NOMO-1 (cell line): ENCODE results near the gene WNT10A.

ENCODE experiments used
- DNase-seq, 2 experiments: peaks; one replicate each; lab custom pipeline; 2025; ENCODE audit not compliant: unreplicated experiment in 2 of 2; lab: John Stamatoyannopoulos, UW

Gene WNT10A

GRCh38 chr2:218892693-218893348 is 12.2 kb downstream of the WNT10A start:
- DNase-seq: peak; percentile 63 to 83

- DNase-seq: no peak
Measured at GRCh38 chr2:218893349-218894150, 12.9 kb downstream of the WNT10A start.

- DNase-seq: no peak
Measured at GRCh38 chr2:218894151-218894879, 13.7 kb downstream of the WNT10A start.

DNA sequence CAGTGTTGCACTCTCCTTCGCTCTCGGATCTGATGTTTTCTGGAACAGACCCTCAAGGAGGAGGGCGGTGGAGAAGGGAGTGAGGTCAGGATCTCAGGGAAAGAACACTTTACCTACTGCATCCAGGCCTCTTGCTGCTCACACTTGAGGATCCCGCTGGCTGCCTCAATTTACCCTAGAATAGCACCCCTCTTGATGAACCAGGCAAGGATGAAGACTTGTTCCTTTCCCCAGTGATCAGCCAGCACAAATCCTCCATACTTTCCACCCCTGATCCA is 14.2 kb downstream of the WNT10A start:
- DNase-seq: no peak

DNA sequence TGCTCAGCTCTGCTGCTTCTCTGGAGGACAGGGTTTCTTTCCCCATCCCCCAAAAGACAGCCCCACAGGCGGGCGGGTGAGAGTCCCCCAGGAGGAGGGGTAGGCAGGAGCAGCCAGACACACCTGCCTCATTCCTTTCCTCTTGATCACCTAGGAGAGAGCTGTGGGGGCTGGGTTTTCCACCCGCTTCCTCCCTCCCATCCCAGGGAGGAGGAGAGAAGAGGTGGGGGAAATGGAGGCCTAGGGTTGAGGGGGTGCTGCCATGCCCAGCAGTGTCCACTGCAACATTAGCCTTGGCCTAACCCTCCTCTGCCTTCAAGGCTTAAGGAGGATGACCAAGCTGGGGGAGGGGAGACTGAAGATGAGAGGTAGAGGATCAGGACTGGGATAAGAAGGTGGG is 14.7 kb downstream of the WNT10A start:
- DNase-seq: no peak

GRCh38 chr2:218895759-218896500 is 15.3 kb downstream of the WNT10A start:
- no peak for DNase-seq

GRCh38 chr2:218896501-218897393 is 16.1 kb downstream of the WNT10A start:
- peak in 1 of 2 experiments; percentile 16 for DNase-seq

DNA sequence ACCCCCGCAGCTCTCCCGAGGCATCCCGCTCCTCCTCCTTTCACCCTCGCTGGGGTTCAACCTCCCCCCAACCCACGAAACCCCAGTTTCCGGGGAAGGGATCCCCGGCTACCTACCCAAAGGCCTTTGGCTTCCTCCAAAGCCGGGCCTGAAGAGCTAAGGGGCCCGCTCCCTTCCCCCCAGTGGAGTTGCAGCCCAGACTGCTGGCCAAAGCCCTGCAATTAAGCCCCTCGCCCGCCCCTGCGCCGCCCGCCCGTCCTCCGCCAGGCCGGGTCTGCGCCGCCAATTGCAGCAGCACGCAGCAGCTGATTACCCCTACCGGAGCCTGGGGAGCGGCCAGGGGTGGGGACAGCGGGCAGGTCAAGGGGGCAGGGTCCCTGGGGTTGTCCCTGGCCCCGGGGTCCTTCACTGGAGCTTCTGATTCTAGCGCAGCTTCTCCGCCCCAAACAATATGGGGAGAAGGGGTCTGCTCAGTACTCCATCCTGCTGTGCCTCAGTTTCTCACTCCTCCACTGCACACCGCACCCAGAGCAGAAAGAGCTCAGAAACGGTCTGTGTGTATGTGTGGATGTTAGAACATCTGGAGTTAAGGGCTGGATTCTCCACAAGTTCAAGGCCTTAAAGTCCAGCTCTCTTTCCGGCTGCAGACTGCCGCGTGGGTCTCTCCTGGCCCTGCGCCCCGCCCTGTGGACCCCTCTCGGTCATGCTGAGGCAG is 16.9 kb downstream of the WNT10A start:
- no peak for DNase-seq

- DNase-seq: peak; percentile 53 to 55
Measured at GRCh38 chr2:218898109-218898878, 17.6 kb downstream of the WNT10A start.

- DNase-seq: no peak
Measured at GRCh38 chr2:218899147-218899546, 18.5 kb downstream of the WNT10A start.

GRCh38 chr2:218902427-218902826 is 21.8 kb downstream of the WNT10A start:
- no peak for DNase-seq

DNA sequence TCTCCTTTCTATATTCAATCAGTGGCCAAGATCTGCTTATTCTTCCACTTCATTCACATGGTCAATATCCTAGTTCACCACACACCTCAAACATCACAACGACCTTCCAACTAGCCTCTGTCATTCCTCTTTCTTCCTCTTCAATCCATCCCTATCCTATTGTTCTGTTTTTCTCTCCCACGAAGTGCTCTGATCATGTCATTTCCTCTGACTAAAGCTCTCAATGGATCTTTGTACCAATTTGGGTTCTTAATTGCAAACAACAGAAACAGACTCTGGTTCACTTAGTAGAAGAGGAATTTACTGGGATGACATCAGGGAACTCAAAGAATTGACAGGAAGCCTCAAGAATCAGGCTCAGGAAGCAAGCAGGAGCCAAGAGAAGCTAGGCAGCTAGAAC is 23.5 kb downstream of the WNT10A start:
- no peak for DNase-seq

DNA sequence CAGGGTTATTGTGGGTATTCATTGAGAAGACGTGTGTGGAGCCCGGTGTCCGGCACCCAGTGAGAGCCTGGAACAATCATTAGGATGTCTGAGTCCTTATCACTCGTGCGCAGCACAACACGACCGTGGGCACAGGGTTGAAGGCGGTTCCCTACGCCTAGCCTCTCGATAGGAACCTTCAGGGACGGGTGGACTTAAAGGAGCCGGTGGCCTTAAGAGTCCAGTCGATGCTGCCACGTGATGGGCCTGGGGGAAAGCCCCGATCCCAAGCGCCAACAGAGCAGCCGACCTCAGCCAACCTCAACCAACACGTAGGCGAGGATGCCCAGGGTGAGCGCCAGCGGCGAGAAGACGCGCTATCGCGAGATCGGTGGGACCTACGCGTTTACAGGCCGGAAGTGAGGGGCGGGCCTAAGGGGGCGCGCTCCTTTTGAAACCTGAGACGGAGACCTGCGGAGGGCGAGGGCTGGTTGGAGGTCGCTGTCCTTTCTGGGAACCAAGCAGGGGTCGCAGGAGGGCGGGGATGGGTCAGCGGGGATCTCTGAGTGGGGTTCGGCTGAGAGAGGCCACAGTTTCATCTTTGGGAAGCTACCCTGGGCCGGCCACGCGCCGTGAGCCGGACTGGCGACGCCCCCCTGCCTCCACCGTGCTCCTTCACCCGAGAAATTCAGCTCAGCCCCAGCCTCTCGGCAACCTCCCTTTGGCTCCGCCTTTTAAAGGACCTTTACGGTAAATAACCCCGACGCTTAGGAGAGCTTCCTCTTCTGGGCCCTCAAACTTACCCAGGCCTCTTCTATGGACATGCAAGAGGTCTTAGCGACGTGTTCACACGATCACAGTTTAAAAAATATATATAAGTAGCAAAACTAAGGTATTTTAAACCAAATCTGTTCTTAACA is 28.3 kb downstream of the WNT10A start:
- peak; percentile 92 to 95 for DNase-seq

GRCh38 chr2:218910741-218911140 is 30.1 kb downstream of the WNT10A start:
- no peak for DNase-seq

GRCh38 chr2:218920504-218920903 is 39.9 kb downstream of the WNT10A start:
- DNase-seq: no peak

DNA sequence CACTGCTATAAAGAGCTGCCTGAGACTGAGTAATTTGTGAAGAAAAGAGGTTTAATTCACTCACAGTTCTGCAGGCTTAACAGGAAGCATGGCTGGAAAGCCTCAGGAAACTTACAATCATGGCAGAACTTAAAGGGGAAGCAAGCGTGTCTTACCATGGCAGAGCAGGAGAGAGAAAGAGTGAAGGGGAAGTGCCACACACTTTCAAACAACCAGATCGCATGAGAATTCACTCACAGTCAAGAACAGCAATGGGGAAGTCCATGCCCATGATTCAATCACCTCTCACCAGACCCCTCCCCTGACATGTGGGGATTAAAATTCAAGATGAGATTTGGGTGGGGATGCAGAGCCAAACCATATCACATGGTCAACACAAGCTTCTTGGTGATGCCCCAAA is 44.1 kb downstream of the WNT10A start:
- peak in 1 of 2 experiments; percentile 10 for DNase-seq

DNA sequence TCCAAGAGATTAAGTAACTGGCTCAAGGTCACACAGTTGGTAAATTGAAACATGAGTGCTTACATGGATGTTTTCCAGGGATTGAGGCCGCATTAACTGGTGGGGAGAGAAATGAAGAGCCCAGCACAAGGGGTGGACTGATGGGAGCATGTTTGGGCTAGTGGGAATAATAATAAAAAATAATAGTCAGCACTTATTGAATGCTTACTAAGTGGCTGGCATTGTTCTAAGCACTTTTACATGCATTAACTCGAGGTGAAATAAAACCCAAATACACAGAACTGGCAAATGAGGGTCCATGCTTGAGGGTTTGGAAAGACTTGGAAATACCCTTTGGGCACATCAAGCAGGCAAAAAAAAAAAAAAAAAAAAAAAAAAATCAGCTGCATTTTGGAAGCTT is 44.8 kb downstream of the WNT10A start:
- DNase-seq: no peak

DNA sequence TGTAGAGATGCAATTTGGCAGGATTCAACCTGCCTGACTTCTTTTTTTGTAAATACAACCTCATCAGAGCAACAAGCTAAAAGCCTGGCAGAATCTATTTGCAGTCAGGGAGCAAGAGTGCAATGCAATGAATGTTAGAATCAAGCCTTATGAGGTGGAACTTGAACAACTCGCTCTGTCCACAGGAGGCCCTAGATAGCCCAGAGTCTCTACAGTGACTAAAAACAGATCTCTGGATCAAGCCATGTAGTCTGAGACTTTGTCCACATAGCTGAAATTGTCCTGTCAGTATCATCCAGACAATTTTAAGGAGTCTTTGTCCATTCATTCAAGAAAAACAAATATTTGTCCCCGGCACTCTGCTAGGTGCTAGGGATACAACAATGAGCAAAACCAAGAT is 46.8 kb downstream of the WNT10A start:
- no peak for DNase-seq
